Muscle layer of duodenum (tissue), 2 donors: ENCODE data around the gene MYO1E.
"Not testable (repeated sequence)": the region's sequence is repeated elsewhere in the genome, so short reads cannot be mapped to it uniquely, and the experiment has no call there.

ENCODE experiments used
- H3K27ac ChIP-seq: one replicate; pipeline ENCODE4 v1.7.0; 2013; ENCODE audit warnings: mild to moderate bottlenecking, low read length
- H3K27me3 ChIP-seq: one replicate; pipeline ENCODE4 v1.7.0; 2013; ENCODE audit warnings: low read depth, mild to moderate bottlenecking, control low read depth, low read length
- H3K36me3 ChIP-seq, 2 donors: one replicate each; pipeline ENCODE4 v1.7.0; 2013; ENCODE audit warnings: low read length in 2 of 2, control low read depth in 1 of 2, mild to moderate bottlenecking in 1 of 2; ENCODE audit not compliant: insufficient read depth in 2 of 2, control insufficient read depth in 1 of 2
- H3K4me1 ChIP-seq, 2 donors: one replicate each; pipeline ENCODE4 v1.7.0; 2013; ENCODE audit warnings: low read length in 2 of 2, mild to moderate bottlenecking in 2 of 2, control low read depth in 1 of 2, moderate library complexity in 1 of 2; ENCODE audit not compliant: insufficient read depth in 2 of 2, control insufficient read depth in 1 of 2
- H3K4me3 ChIP-seq, 2 donors: one replicate each; pipeline ENCODE4 v1.7.0; 2013; ENCODE audit warnings: low read length in 2 of 2, low read depth in 1 of 2, mild to moderate bottlenecking in 1 of 2
- H3K9me3 ChIP-seq, 2 donors: one replicate each; pipeline ENCODE4 v1.7.0; 2013; ENCODE audit warnings: low read length in 2 of 2, control low read depth in 1 of 2, mild to moderate bottlenecking in 1 of 2; ENCODE audit not compliant: control insufficient read depth in 1 of 2
- donor health status: healthy.

Gene MYO1E

GRCh38 chr15:59401051-59401823, 28.6 kb upstream of the MYO1E start:
- not testable (repeated sequence) for H3K4me1 ChIP-seq, H3K9me3 ChIP-seq, H3K4me3 ChIP-seq, H3K27me3 ChIP-seq, H3K36me3 ChIP-seq, H3K27ac ChIP-seq

DNA sequence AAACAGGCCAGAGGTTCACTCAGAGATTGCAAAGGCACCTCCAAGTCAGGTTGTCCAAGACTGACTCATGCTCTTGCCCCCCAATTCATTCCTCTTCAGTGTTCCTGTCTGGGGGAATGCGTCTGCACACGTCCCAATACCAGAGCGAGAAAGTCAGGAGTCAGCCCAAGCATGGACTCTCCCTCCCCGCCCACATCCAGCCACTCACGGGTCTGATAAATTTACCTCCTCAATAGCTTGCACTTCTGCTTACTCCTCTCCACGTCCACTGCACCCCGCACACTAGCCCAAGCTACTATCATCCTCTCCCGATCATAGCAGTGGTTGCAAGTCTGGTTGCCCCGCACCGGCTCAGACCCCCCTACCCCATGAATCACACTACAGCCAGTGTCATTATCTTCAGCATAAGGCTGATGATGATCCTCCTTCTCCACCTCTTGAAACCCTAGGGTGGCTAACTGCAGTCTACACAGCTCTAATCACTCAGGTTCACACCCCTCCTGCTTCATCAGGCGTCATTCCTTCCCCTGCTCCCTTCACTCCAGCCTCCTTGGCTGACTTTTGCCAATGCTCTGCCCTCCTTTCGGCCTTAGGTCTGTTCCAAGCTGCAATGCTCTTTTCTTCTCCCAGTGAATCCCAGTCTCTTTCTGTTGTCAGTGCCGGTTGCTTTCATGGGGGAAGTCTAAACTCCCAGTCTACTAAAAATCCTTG, 27.6 kb upstream of the MYO1E start:
- Histone ChIP-seq H3K4me3 (no peak overlapping the region), H3K27me3 (no peaks in the 10 kb centered on the region), H3K4me1 (no peaks in the 10 kb centered on the region), H3K9me3 (no peaks in the 10 kb centered on the region), H3K27ac (no peak overlapping the region), H3K36me3 (no peaks in the 10 kb centered on the region)

DNA sequence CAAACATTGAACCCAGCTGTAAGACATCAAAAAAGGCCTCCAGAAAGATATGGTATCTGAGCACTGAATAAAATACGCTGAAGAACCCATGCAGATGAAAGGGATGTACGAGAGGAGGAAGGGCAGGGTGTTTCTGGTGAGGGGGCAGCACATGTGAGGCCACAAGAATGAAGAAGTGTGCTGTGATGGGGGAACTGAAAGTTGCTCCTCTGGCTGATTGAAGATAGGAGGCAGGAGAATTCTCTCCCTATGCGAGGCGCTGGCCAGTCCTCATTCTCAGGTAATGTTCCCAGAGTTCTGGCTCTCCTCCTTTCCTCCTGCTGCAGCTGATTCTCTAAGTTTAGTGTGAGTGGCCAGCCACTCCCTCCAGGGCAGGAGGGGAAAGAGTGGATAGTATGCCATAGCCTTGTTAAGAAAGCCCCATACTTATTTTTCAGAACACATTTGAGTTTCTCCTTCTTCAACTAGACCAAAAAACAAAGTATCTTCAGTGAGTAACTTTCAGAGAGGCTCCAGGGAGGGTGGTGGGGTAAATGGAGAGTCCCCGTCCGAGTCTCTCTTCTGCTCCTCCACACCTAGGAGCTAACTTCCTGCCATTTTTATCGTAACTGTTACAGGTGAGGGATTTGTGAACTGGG, 26.9 kb upstream of the MYO1E start:
- H3K4me1 ChIP-seq = no peaks in the 10 kb centered on the region
- H3K27ac ChIP-seq = no peak overlapping the region
- no peak overlapping the region for H3K4me3 ChIP-seq
- H3K36me3 ChIP-seq = no peaks in the 10 kb centered on the region
- H3K9me3 ChIP-seq = no peaks in the 10 kb centered on the region
- H3K27me3 ChIP-seq = no peaks in the 10 kb centered on the region

- H3K36me3 ChIP-seq = no peaks in the 10 kb centered on the region
- no peaks in the 10 kb centered on the region for H3K27me3 ChIP-seq
- H3K4me3 ChIP-seq = no peak overlapping the region
- H3K4me1 ChIP-seq = no peaks in the 10 kb centered on the region
- H3K9me3 ChIP-seq = no peaks in the 10 kb centered on the region
- no peak overlapping the region for H3K27ac ChIP-seq
Observed at GRCh38 chr15:59398220-59398619, 25.5 kb upstream of the MYO1E start.

GRCh38 chr15:59396679-59397078, 24.0 kb upstream of the MYO1E start:
- no peak overlapping the region for H3K4me3 ChIP-seq

GRCh38 chr15:59396211-59396610, 23.5 kb upstream of the MYO1E start:
- Histone ChIP-seq H3K36me3 (no peaks in the 10 kb centered on the region), H3K4me3 (no peak overlapping the region)

More at GRCh38 chr15:59396679-59397078, 24.0 kb upstream of the MYO1E start:
- H3K4me1 ChIP-seq = no peaks in the 10 kb centered on the region
- no peaks in the 10 kb centered on the region for H3K9me3 ChIP-seq
- H3K27me3 ChIP-seq = no peaks in the 10 kb centered on the region
- no peaks in the 10 kb centered on the region for H3K36me3 ChIP-seq
- H3K27ac ChIP-seq = no peak overlapping the region

DNA sequence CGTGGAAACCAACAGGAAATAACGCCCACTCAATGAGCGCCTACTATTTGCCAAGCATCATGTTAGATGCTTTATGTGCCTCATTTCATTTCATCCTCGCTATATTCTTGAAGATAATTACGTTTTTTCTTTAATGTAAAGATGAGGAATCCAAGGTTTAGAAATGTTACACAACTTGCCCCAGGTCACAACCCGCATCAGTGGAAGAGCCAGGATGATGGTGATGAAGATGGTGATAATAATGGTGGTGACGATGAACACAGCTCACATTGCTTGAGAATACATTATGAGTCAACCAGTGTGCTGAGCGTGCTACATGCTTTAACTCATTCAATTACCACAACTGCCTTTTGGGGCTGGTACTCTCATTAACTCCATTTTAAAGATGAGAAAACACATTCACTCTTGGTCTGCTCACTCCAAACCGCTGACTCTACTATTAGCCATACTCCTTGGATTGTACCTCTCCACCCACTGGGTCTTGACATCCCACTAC, 21.5 kb upstream of the MYO1E start:
- no peak overlapping the region for H3K4me3 ChIP-seq
- H3K27me3 ChIP-seq = no peaks in the 10 kb centered on the region
- no peaks in the 10 kb centered on the region for H3K36me3 ChIP-seq
- no peaks in the 10 kb centered on the region for H3K4me1 ChIP-seq
- H3K9me3 ChIP-seq = no peaks in the 10 kb centered on the region
- H3K27ac ChIP-seq = no peak overlapping the region

More at GRCh38 chr15:59396211-59396610, 23.5 kb upstream of the MYO1E start:
- Histone ChIP-seq H3K9me3 (no peaks in the 10 kb centered on the region), H3K4me1 (no peaks in the 10 kb centered on the region), H3K27ac (no peak overlapping the region), H3K27me3 (no peaks in the 10 kb centered on the region)

DNA sequence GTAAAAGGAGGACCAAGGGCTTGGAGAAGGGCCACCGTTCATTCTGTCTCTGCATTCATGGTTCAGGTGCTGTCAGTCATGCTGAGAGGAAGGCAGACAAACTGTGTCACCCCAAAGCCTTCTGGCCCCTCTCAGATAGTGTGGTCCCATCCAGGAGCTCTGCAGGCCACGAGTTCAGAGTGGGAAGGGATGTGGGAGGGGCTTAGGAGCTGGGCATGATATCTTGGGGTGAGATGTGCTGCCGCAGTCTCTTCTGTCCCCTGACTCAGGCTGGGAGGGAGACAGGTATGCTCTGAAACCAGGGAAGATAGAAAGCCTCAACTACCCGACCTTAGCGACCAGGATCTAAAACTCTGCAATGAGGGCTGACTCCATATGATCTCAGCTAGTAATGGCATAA, 19.6 kb upstream of the MYO1E start:
- Histone ChIP-seq H3K9me3 (no peaks in the 10 kb centered on the region), H3K4me1 (no peaks in the 10 kb centered on the region), H3K27me3 (no peaks in the 10 kb centered on the region), H3K4me3 (no peak overlapping the region), H3K27ac (no peak overlapping the region), H3K36me3 (no peaks in the 10 kb centered on the region)

GRCh38 chr15:59388670-59389069, 16.0 kb upstream of the MYO1E start:
- Histone ChIP-seq H3K4me1 (no peaks in the 10 kb centered on the region), H3K27me3 (no peaks in the 10 kb centered on the region), H3K27ac (no peak overlapping the region), H3K36me3 (no peaks in the 10 kb centered on the region), H3K9me3 (no peaks in the 10 kb centered on the region), H3K4me3 (no peak overlapping the region)

- H3K4me3 ChIP-seq, H3K9me3 ChIP-seq, H3K36me3 ChIP-seq, H3K27me3 ChIP-seq, H3K27ac ChIP-seq, H3K4me1 ChIP-seq: not testable (repeated sequence)
Observed at GRCh38 chr15:59387196-59387878, 14.7 kb upstream of the MYO1E start.

GRCh38 chr15:59385171-59385570, 12.5 kb upstream of the MYO1E start:
- Histone ChIP-seq H3K27me3 (no peaks in the 10 kb centered on the region), H3K4me1 (peaks cover 0 to 2% of the 10 kb centered on the region in 2 donors), H3K4me3 (no peak overlapping the region)

More at GRCh38 chr15:59385171-59385570, 12.5 kb upstream of the MYO1E start:
- H3K9me3 ChIP-seq = no peaks in the 10 kb centered on the region
- H3K27ac ChIP-seq = no peak overlapping the region
- H3K36me3 ChIP-seq = peaks cover 0 to 4% of the 10 kb centered on the region in 2 donors
